Mesenchymal stem cell (in vitro differentiated cells and primary cell): Measurements from ENCODE around the gene FBXO45.
"Not testable (repeated sequence)": the region's sequence is repeated elsewhere in the genome, so short reads cannot be mapped to it uniquely, and the experiment has no call there.

Source experiments
- DNase-seq: peaks from one replicate; pipeline ENCODE4 v3.0.0-alpha.2; 2013
- H2AFZ ChIP-seq: one replicate; pipeline ENCODE4 v1.6.1; 2013; ENCODE audit warnings: low read depth, mild to moderate bottlenecking, control low read depth, inconsistent platforms, low read length, moderate library complexity
- H2AK5ac ChIP-seq: 2 replicates; pipeline ENCODE4 v1.6.1; 2013; ENCODE audit warnings: low read length, moderate library complexity, mild to moderate bottlenecking, inconsistent platforms; ENCODE audit not compliant: severe bottlenecking
- H2BK120ac ChIP-seq: one replicate; pipeline ENCODE4 v1.6.1; 2013; ENCODE audit warnings: low read depth, mild to moderate bottlenecking, inconsistent platforms, low read length, moderate library complexity
- H2BK12ac ChIP-seq, 2 experiments: one replicate each; pipeline ENCODE4 v1.6.1; 2013; ENCODE audit warnings: inconsistent platforms in 2 of 2, low read length in 2 of 2, mild to moderate bottlenecking in 2 of 2, moderate library complexity in 2 of 2, control low read depth in 1 of 2
- H2BK15ac ChIP-seq: one replicate; pipeline ENCODE4 v1.6.1; 2013; ENCODE audit warnings: mild to moderate bottlenecking, low read depth, inconsistent platforms; ENCODE audit not compliant: poor library complexity, severe bottlenecking
- H2BK5ac ChIP-seq: 2 replicates; pipeline ENCODE4 v1.6.1; 2013; ENCODE audit warnings: low read depth, mild to moderate bottlenecking, low read length, control low read depth, inconsistent platforms; ENCODE audit not compliant: poor library complexity, severe bottlenecking
- H3K14ac ChIP-seq, 2 experiments: one replicate each; pipeline ENCODE4 v1.6.1; 2013; ENCODE audit warnings: inconsistent platforms in 2 of 2, low read length in 2 of 2, control low read depth in 1 of 2, mild to moderate bottlenecking in 1 of 2, moderate library complexity in 1 of 2
- H3K18ac ChIP-seq, 2 experiments: one replicate each; pipeline ENCODE4 v1.6.1; 2013; ENCODE audit warnings: inconsistent platforms in 2 of 2, low read length in 2 of 2, control low read depth in 1 of 2, low read depth in 1 of 2, mild to moderate bottlenecking in 1 of 2
- H3K23ac ChIP-seq, 2 experiments: one replicate each; pipeline ENCODE4 v1.6.1; 2013; ENCODE audit warnings: inconsistent platforms in 2 of 2, low read length in 2 of 2, mild to moderate bottlenecking in 2 of 2, moderate library complexity in 2 of 2, control low read depth in 1 of 2
- H3K27ac ChIP-seq: 2 replicates; pipeline ENCODE4 v1.5.1; 2013; ENCODE audit warnings: mild to moderate bottlenecking, moderate library complexity, low read length, control low read depth, inconsistent platforms; ENCODE audit not compliant: poor library complexity, severe bottlenecking
- H3K27me3 ChIP-seq, 2 experiments: 2 replicates each; pipeline versions ENCODE4 v1.6.1 to v1.7.0; 2013; ENCODE audit warnings: low read length in 2 of 2, mild to moderate bottlenecking in 2 of 2, moderate library complexity in 2 of 2, control low read depth in 1 of 2, inconsistent platforms in 1 of 2; ENCODE audit not compliant: control insufficient read depth in 1 of 2, insufficient read depth in 1 of 2
- H3K36me3 ChIP-seq, 2 experiments: 2 replicates each; pipeline versions ENCODE4 v1.6.1 to v1.7.0; 2013; ENCODE audit warnings: low read length in 2 of 2, control low read depth in 1 of 2, inconsistent platforms in 1 of 2, low read depth in 1 of 2, mild to moderate bottlenecking in 1 of 2; ENCODE audit not compliant: insufficient read depth in 2 of 2, control insufficient read depth in 1 of 2
- H3K4ac ChIP-seq, 2 experiments: one replicate each; pipeline ENCODE4 v1.6.1; 2013; ENCODE audit warnings: inconsistent platforms in 2 of 2, low read length in 2 of 2, mild to moderate bottlenecking in 2 of 2, moderate library complexity in 2 of 2, control low read depth in 1 of 2, low read depth in 1 of 2
- H3K4me1 ChIP-seq: 2 replicates; pipeline ENCODE4 v1.6.1; 2013; ENCODE audit warnings: low read depth, low read length, control low read depth; ENCODE audit not compliant: control insufficient read depth, insufficient read depth
- H3K4me2 ChIP-seq: 2 replicates; pipeline ENCODE4 v1.6.1; 2013; ENCODE audit warnings: low read length, mild to moderate bottlenecking, inconsistent platforms; ENCODE audit not compliant: poor library complexity, severe bottlenecking
- H3K4me3 ChIP-seq, 2 experiments: 2 replicates each; pipeline versions ENCODE4 v1.5.1 to v1.7.0; 2013; ENCODE audit warnings: low read length in 2 of 2, mild to moderate bottlenecking in 2 of 2, control low read depth in 1 of 2, low read depth in 1 of 2; ENCODE audit not compliant: insufficient read depth in 1 of 2
- H3K79me1 ChIP-seq: replicated peaks from 2 replicates; pipeline ENCODE4 v1.6.1; 2013; ENCODE audit warnings: mild to moderate bottlenecking, control low read depth, low read length, inconsistent platforms; ENCODE audit not compliant: poor library complexity, severe bottlenecking
- H3K9ac ChIP-seq: 2 replicates; pipeline ENCODE4 v1.7.0; 2013; ENCODE audit warnings: mild to moderate bottlenecking, low read length, moderate library complexity
- H3K9me3 ChIP-seq: 2 replicates; pipeline ENCODE4 v1.7.0; 2013; ENCODE audit warnings: mild to moderate bottlenecking, low read length; ENCODE audit not compliant: control insufficient read depth
- H4K8ac ChIP-seq: one replicate; pipeline ENCODE4 v1.6.1; 2013; ENCODE audit warnings: inconsistent platforms, mild to moderate bottlenecking, low read length, moderate library complexity
- H4K91ac ChIP-seq: one replicate; pipeline ENCODE4 v1.6.1; 2013; ENCODE audit warnings: mild to moderate bottlenecking, low read length, inconsistent platforms
- WGBS: methylation state at CpG from one replicate; pipeline ENCODE4 v1.1.7; 2013; ENCODE audit warnings: mixed read lengths; 5-methylcytosine and 5-hydroxymethylcytosine counted together

The FBXO45 gene

DNA sequence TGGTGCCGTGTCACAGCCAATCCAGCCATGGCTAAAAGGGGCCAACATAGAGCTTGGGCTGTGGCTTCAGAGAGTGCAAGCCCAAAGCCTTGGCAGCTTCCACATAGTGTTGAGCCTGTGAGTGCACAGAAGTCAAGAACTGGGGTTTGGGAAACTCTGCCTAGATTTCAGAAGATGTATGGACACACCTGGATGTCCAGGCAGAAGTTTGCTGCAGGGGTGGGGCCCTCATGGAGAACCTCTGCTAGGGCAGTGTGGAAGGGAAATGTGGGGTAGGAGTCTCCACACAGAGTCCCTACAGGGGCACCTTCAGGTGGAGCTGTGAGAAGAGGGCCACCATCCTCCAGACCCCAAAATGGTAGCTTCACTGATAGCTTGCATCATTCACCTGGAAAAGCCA lies 19.1 kb upstream of the FBXO45 start:
- not testable (repeated sequence) for H3K79me1 ChIP-seq, H2BK5ac ChIP-seq, H3K9ac ChIP-seq, H3K4me2 ChIP-seq, H3K36me3 ChIP-seq, H3K27me3 ChIP-seq, H3K4ac ChIP-seq, H3K9me3 ChIP-seq, H4K8ac ChIP-seq, H2AK5ac ChIP-seq, H4K91ac ChIP-seq, H3K4me1 ChIP-seq, H3K4me3 ChIP-seq, DNase-seq, H3K27ac ChIP-seq, H3K14ac ChIP-seq, H2BK15ac ChIP-seq, H2AFZ ChIP-seq, H2BK12ac ChIP-seq, H2BK120ac ChIP-seq, H3K18ac ChIP-seq, H3K23ac ChIP-seq
- 92% methylated on average over 1 of the region's 1 CpG for WGBS

GRCh38 chr3:196550172-196550571 lies 18.3 kb upstream of the FBXO45 start:
- H4K91ac ChIP-seq, H3K4ac ChIP-seq, H3K4me2 ChIP-seq, H3K27me3 ChIP-seq, H3K9me3 ChIP-seq, H3K79me1 ChIP-seq, H2BK12ac ChIP-seq, H3K23ac ChIP-seq, H4K8ac ChIP-seq, H2AFZ ChIP-seq, H3K4me1 ChIP-seq, H2BK120ac ChIP-seq, H3K14ac ChIP-seq, DNase-seq, H2BK15ac ChIP-seq, H3K36me3 ChIP-seq, H3K4me3 ChIP-seq, H3K9ac ChIP-seq, H2BK5ac ChIP-seq, H2AK5ac ChIP-seq, H3K18ac ChIP-seq, H3K27ac ChIP-seq: not testable (repeated sequence)
- WGBS = 87% methylated on average over 3 of the region's 3 CpGs

DNA sequence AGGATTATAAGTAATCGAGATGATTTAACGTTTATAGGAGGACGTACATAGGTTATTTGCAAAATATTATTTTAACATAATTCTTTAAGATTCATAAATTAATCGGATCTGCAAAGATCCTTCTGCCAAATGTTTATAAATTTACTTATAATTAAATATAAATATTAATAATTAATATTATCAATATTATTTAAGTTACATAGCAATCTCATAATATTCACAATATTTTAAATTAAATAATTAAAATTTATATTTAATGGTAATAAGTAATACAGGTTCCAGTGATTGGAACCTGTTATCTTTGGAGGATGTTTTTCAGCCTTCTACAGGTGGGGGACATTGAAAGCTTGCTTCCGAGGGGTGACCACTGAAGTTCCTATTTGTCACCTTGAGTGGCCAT lies 16.2 kb upstream of the FBXO45 start:
- H3K9me3 ChIP-seq = peaks cover 6% of the 10 kb centered on the region
- H3K79me1 ChIP-seq = no peaks in the 10 kb centered on the region
- no peak overlapping the region for H4K8ac ChIP-seq
- H4K91ac ChIP-seq = no peak overlapping the region
- H3K4me1 ChIP-seq = no peaks in the 10 kb centered on the region
- peaks cover 0 to 10% of the 10 kb centered on the region in 2 experiments for H3K36me3 ChIP-seq
- H2BK12ac ChIP-seq = no peak overlapping the region
- H2AFZ ChIP-seq = no peak overlapping the region
- no peak overlapping the region for H2AK5ac ChIP-seq
- no peak overlapping the region for H3K18ac ChIP-seq
- no peak overlapping the region for H3K27ac ChIP-seq
- no peak overlapping the region for H3K14ac ChIP-seq
- 92% methylated on average over 1 of the region's 5 CpGs for WGBS
- H3K4me3 ChIP-seq = no peak overlapping the region
- H3K9ac ChIP-seq = no peak overlapping the region
- no peak overlapping the region for H2BK15ac ChIP-seq
- H3K23ac ChIP-seq = no peak overlapping the region
- no peaks in the 10 kb centered on the region for H3K27me3 ChIP-seq
- H3K4me2 ChIP-seq = no peak overlapping the region
- no peak for DNase-seq
- no peak overlapping the region for H3K4ac ChIP-seq
- no peak overlapping the region for H2BK5ac ChIP-seq
- no peak overlapping the region for H2BK120ac ChIP-seq

- DNase-seq = no peak
- Histone ChIP-seq H3K18ac (no peak overlapping the region), H3K79me1 (peaks cover 3% of the 10 kb centered on the region), H2BK12ac (no peak overlapping the region), H3K9ac (no peak overlapping the region), H3K4me1 (no peaks in the 10 kb centered on the region), H2AK5ac (no peak overlapping the region), H2AFZ (no peak overlapping the region), H4K91ac (no peak overlapping the region), H2BK120ac (no peak overlapping the region), H3K27me3 (no peaks in the 10 kb centered on the region), H3K14ac (no peak overlapping the region), H3K9me3 (peaks cover 6% of the 10 kb centered on the region), H3K4me2 (no peak overlapping the region), H3K36me3 (peaks cover 3 to 10% of the 10 kb centered on the region in 2 experiments), H4K8ac (no peak overlapping the region), H3K4ac (no peak overlapping the region), H2BK15ac (no peak overlapping the region), H3K27ac (no peak overlapping the region), H3K4me3 (no peak overlapping the region), H2BK5ac (no peak overlapping the region), H3K23ac (no peak overlapping the region)
- 95% methylated on average over 9 of the region's 9 CpGs for WGBS
Measured at GRCh38 chr3:196553551-196553950, 14.9 kb upstream of the FBXO45 start.
